ENCODE results near the gene RPL19. TPM values are rescaled to one million over a fixed set of nuclear protein-coding genes. Genes with fewer than 3 reads are reported as not detected.
A peak's percentile ranks its signal among the peaks of the same experiment; 100 is the strongest.

RPL19 gene
- total RNA-seq, 2 experiments from 2014 or later = 3,075 to 3,102 TPM

DNA sequence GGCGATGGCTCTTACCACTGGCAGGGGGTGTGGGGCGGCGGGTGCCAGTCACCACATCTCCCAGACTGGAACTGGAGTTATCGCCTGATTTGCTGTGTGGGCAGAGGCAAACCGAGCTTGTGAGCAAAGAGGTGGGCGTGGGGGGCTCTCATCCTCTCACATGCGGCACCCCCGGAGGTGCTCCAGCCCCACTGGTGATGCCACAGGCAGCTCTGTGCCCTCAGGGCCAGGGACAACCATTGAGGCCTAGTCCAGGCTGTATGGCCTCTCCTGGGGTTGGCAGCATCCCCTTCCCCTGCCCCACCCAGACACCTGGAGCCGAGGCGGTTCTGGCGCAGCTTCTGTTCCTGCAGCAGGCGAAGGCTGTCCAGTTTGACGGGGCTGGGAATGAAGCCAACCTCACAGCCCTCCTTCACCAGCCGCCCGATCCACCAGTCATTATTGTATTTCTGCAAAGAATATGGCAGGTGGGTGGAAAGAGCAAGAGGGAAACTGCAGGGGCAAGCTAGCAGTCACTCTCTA lies 13.5 kb upstream of the RPL19 start:
- Mint-ChIP-seq H3K4me3 (no peak overlapping the region), H3K36me3 (peaks cover 7% of the 10 kb centered on the region), H3K4me1 (no peaks in the 10 kb centered on the region), H3K27ac (no peak overlapping the region), H3K27me3 (no peaks in the 10 kb centered on the region), H3K9me3 (no peaks in the 10 kb centered on the region)
- DNase-seq = no peak

DNA sequence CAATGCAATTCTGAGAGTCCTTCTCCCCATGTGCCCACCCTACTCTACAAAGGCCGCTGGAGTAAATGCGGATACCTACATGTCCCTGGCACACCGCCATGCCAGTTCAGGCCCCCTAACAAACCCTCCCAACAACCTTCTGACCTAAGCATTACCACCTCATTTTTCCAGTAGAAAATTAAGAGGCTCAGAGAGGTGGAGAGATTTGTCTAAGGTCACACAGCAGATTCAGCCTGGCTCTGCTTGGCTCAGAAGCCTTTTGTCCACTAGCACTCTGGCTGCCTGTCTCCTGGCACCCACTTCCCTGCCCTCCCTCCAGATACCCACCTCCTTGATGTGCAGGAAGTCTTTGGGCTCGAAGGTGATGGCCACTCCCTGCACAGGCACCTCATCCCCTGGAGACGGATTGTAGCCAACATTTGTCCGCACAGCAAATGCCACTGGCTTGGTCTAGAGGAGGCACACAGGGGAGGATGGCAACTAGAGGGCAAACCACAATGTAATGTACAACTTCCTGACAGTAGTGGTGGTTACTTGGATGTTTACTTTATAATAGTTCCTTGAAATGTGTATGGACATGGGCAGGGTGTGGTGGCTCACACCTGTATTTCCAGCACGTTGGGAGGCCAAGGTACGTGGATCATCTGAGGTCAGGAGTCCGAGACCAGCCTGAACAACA lies 12.8 kb upstream of the RPL19 start:
- Mint-ChIP-seq H3K4me3 (no peak overlapping the region), H3K27me3 (no peaks in the 10 kb centered on the region), H3K9me3 (no peaks in the 10 kb centered on the region), H3K4me1 (no peaks in the 10 kb centered on the region), H3K36me3 (peaks cover 9% of the 10 kb centered on the region), H3K27ac (no peak overlapping the region)
- no peak for DNase-seq

DNA sequence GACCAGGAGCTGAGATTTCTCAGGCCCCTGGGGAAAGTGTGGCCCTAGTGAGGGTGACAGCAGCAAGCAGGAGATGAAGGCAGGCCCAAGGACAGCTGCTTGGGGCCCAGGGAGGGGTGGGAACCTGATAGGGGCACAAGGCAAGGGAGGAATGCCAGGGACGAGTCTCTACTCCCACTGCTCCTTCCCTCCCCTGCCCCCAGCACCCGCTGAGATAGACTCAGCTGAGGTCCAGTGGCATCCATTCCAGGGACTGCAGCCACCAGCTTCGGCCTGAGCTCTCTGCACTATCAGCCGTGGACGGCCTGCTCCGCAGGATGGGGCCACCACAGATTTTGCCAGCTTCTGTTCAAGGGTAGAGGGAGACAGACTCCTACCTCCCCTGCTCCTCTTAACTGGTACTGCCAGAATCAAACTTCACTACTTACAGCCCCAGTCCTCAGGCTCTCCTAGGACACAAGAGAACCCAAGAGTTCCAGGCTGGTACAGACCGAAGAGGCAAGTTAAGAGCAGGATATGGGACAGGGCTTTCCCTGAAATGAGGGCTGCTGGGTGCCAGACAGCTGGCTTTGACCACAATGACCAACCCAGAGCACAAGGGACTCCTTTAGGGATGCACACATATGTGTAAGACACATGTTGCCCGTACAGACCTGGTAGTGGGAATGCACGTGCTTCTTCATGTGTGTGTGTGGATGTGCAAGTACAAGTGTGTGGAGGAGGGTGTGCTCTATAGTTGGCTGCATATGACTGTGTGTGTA lies 8.2 kb upstream of the RPL19 start:
- DNase-seq = no peak
- Mint-ChIP-seq H3K36me3 (peaks cover 3% of the 10 kb centered on the region), H3K27ac (peak overlapping the region; percentile 7), H3K27me3 (no peaks in the 10 kb centered on the region), H3K4me1 (peaks cover 19% of the 10 kb centered on the region), H3K4me3 (no peak overlapping the region), H3K9me3 (no peaks in the 10 kb centered on the region)

DNA sequence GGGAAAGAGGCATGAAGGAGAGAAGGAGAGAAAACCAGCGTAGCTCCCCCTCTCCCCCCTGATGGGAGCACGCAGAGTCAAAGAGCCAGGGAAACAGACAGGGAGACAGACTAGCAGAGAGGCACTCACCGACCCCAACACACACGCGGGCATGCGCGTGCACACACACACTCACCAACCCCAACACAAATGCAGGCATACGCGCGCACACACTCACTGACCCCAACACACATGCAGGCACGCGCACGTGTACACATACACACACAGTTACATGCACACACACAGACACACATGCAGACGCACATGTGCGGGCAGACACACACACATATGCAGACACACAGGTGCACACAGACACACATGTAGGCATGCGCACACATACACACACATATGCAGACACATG lies 7.2 kb upstream of the RPL19 start:
- Mint-ChIP-seq H3K36me3 (peaks cover 3% of the 10 kb centered on the region), H3K27me3 (no peaks in the 10 kb centered on the region), H3K9me3 (no peaks in the 10 kb centered on the region), H3K4me1 (peaks cover 20% of the 10 kb centered on the region), H3K27ac (no peak overlapping the region), H3K4me3 (no peak overlapping the region)
- DNase-seq = no peak

DNA sequence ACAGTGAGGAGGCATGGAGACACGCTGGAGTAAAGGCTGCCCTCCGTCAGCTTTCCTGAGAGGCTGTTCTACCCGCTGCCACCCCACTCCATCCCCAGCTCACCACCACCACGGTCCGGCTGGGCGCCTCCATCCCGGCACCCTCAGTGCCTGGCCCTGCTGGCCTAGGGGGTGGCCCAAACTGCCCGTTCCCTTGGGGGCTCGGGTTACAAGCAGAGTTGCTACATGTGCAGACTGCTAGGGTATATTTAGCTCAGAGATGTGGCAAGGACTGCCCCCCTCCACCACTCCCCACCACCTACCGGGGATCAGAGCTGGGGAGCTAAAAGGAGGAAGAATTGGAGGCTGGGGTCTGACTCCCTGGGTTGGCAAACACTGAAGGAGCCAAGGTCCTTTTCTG lies 6.7 kb upstream of the RPL19 start:
- Mint-ChIP-seq H3K4me3 (no peak overlapping the region), H3K36me3 (peaks cover 3% of the 10 kb centered on the region), H3K9me3 (no peaks in the 10 kb centered on the region), H3K27ac (no peak overlapping the region), H3K4me1 (peaks cover 24% of the 10 kb centered on the region), H3K27me3 (no peaks in the 10 kb centered on the region)
- no peak for DNase-seq

DNA sequence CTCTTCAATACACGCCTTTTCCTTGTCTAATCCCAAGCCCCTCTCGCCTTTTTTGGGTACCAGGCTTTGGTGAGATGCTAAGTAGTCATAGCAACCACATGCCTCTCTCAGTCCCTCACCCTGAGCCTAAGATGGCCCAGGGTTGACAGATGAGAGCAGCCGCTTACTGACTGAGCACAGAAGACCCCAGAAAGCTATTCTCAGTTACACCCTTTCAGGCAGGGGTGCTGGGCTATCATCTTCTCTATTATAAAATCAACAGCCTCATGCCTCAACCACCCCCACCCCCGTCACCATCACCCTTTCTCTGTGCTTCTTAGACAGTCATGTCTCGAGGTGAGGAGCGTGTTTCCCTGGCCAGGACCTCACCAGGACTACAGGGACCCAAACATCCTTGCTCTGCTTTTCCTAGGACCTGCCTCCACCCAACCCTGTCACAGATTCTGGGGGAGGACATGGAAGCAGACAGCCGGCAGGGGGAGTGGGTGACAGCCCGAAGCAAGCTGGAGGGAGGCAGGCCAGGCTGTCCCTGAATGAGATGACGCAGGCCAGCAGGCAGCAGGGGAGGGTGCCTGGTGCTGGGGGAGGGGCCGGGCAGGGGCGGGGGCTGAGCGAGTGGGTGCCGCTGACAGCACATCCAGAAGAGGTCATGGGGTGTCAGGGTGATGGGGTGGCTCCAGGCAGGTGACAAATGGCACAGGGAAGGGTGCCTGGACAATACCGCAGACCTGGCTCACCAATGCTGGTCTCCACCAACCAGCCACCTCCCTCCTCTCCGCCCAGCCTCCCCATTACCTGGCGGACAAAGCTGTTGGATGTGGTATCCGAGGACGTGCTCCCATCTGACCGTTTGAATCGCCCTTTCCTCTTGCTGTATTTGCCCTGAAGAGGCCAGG lies 5.7 kb upstream of the RPL19 start:
- Mint-ChIP-seq H3K36me3 (peaks cover 3% of the 10 kb centered on the region), H3K27me3 (no peaks in the 10 kb centered on the region), H3K4me3 (no peak overlapping the region), H3K9me3 (no peaks in the 10 kb centered on the region), H3K4me1 (peaks cover 33% of the 10 kb centered on the region), H3K27ac (no peak overlapping the region)
- DNase-seq = no peak

DNA sequence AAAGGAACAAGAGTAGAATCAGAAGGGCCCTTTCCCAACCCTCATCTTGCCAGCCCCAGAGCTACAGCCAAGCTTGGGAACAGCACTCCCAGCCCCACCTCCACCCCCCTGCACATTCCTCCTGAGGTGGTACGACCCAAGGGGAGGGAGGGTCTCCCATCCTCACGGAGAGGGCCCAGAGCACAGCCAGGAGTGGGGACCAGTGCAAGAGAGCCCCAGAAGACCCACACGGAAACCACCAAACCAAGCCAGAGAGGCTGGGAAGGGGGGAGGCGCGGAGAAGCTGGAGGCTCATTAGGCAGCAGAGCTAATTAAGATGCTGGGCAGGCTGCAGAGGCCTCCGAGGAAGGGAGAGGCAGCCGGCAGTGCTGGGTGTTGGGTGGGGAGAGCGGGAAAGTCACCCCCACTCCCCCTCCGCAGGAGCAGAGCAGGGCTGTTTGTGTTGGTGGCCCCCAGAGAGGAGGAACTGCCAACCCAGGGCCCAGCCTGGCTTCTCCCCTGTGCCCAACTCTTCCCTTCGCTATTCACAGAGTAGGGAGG lies 5.0 kb upstream of the RPL19 start:
- H3K27ac Mint-ChIP-seq = no peak overlapping the region
- no peak for DNase-seq
- H3K4me3 Mint-ChIP-seq = no peak overlapping the region
- H3K36me3 Mint-ChIP-seq = peaks cover 5% of the 10 kb centered on the region
- no peaks in the 10 kb centered on the region for H3K9me3 Mint-ChIP-seq
- H3K27me3 Mint-ChIP-seq = peaks cover under 1% of the 10 kb centered on the region
- H3K4me1 Mint-ChIP-seq = peaks cover 33% of the 10 kb centered on the region

DNA sequence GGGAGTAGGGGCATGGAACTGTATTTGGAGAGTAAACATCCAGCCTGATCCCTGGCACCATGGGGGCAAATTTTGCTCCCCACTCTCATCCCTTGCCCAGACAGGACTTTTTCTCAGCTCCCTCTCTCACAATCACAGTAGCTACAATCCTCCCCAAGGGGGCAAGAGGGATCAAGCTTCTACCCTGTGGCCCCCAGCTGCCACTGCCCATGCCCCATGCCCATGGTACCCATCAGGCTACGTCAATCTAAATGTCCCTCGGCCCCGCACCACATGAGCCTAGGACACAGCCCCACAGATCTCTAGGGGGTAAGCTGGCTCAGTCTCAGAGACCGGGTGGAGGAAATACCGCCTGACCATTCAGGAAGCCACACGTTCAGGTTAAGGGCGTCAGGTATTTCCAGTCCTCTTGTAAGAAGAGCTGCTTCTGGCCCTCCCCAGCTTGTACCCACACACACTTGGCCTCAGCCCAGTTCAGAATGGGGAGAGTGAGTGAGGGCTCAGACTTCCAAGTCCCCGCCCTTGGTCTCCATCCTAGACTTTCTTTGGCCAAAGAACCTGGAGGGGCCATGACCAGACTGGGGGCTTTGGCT lies 4.4 kb upstream of the RPL19 start:
- no peak for DNase-seq
- Mint-ChIP-seq H3K27me3 (peaks cover 3% of the 10 kb centered on the region), H3K4me1 (peaks cover 35% of the 10 kb centered on the region), H3K9me3 (no peaks in the 10 kb centered on the region), H3K36me3 (peaks cover 11% of the 10 kb centered on the region), H3K27ac (no peak overlapping the region), H3K4me3 (peak overlapping the region; percentile 99)

DNA sequence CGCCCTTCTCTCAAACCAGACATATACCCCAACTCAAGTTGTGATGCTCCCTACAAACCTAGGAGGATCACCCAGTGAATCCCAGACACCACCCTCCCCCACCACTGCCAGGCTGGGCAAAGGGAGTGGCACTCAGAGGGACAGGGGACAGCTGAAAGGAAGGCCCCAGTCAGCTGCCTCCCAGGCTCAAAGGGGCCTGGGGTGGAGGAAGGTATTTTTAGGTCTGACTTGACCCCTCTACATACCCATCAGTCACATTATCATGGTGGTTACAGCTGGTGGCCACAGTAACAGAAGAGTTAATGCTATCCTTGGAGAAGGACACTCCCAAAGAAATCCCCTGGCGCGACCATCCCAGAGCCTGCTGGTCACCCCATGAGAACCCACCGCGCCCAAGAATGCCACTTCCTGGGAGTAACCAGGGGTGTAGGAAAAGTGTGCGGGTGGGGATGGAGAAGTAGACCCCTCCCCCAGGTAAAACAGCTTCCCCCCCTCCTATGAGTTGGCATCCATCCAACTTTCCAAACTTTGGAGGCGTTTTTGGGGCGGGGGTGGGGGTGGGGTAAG lies 3.8 kb upstream of the RPL19 start:
- DNase-seq = no peak
- Mint-ChIP-seq H3K27me3 (peaks cover 3% of the 10 kb centered on the region), H3K9me3 (no peaks in the 10 kb centered on the region), H3K27ac (peak overlapping the region; percentile 40), H3K4me3 (peak overlapping the region; percentile 99), H3K4me1 (peaks cover 38% of the 10 kb centered on the region), H3K36me3 (peaks cover 18% of the 10 kb centered on the region)

DNA sequence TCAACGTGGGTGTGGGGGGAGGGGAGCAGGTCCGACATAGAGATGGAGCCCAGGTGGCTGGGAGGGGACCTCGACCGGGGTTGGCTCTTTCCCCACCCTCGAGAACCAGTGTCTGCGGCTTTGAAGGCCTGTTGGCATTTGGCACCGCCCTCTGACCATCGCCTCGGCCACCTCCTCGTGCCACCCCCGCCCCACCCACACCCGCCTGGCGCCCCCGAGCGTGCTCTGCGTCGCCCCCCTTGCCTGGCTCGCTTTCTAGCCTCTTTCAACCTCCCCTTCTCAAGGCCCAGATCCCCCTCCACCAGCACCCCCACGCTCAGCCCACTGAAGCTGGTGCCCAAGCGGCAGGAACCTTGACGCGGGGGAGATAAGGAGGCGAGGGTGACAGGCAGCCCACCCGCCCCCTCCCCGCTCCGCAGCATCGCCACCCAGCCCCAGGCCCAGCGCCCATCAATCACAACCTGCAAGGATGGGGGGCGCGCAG lies 3.2 kb upstream of the RPL19 start:
- Mint-ChIP-seq H3K27me3 (peaks cover 3% of the 10 kb centered on the region), H3K36me3 (peaks cover 23% of the 10 kb centered on the region), H3K4me3 (peak overlapping the region; percentile 99), H3K9me3 (no peaks in the 10 kb centered on the region), H3K27ac (peak overlapping the region; percentile 68), H3K4me1 (peaks cover 42% of the 10 kb centered on the region)
- peak; percentile 15 for DNase-seq

DNA sequence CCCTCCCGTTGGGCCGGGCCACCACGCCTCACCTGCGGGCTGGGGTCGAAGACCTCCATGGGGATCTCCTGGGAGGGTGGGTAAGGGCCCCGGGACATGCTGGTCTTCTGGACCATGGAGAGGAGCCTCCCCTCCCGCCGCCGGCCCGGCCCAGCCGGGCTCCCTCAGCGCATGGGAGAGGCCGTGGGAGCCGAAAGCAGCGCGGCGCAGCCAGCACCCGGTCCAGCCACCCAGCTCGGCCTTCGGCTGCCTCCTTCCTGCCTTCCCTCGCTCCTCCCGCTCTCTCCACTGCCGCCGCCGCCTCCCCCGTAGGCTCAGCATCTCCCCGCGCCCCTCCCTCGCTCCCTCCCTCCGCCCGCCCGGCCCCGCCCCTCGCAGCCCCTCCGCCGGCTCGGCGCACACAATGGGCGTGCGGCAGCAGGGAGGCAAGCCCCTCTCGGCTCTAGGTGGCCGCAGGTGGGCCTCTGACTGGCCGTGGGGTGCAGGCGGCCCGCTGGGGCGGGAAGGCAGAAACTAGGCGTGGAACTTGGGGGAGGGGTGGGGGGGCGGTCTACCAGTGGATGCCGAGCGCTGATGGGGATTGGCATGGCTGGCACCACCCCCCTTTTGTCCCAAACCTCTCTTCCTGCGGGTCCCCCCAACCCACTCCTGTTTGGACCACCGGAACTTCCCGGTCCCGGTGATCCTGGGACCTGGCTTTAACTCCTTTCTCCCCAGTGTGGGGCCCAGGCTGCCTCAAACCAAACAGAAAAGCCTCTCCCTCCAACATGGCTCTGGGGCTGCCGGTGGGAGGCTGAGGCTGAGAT lies 2.5 kb upstream of the RPL19 start, which contains the start of gene CACNB1:
Gene CACNB1 (minus strand): TSS at position 290 of the 806 bp plus-strand sequence. CDS start 174 bp downstream, at position 116.
- H3K4me3 Mint-ChIP-seq = peak within 1 kb of the TSS; percentile 99
- H3K9me3 Mint-ChIP-seq = no peaks in the 10 kb centered on the region
- H3K4me1 Mint-ChIP-seq = peaks cover 49% of the 10 kb centered on the region
- peaks cover 27% of the 10 kb centered on the region for H3K36me3 Mint-ChIP-seq
- H3K27ac Mint-ChIP-seq = peak within 1 kb of the TSS; percentile 99
- peaks cover 3% of the 10 kb centered on the region for H3K27me3 Mint-ChIP-seq
- DNase-seq = peak; percentile 81

DNA sequence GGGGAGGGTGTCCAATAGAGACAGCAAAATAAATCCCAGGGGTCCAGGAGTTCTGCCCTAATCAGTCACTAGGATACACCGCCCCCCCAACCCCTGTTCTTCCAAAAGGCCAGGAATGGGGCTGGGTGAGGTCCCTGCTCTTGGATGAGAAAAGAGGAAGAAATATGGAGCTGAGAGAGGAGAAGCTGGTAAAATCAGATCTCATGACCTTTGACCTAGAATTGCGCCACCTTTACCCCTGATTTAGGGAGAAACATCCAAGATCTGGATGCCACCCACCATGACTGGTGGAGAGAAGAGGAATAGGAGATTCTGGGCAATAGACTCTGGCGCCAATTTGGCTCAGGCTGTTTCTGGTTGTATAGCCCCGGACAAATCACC lies 1.9 kb upstream of the RPL19 start:
- peaks cover 3% of the 10 kb centered on the region for H3K27me3 Mint-ChIP-seq
- no peaks in the 10 kb centered on the region for H3K9me3 Mint-ChIP-seq
- H3K4me1 Mint-ChIP-seq = peaks cover 53% of the 10 kb centered on the region
- peak overlapping the region; percentile 99 for H3K27ac Mint-ChIP-seq
- peak overlapping the region; percentile 99 for H3K4me3 Mint-ChIP-seq
- peaks cover 31% of the 10 kb centered on the region for H3K36me3 Mint-ChIP-seq
- no peak for DNase-seq

DNA sequence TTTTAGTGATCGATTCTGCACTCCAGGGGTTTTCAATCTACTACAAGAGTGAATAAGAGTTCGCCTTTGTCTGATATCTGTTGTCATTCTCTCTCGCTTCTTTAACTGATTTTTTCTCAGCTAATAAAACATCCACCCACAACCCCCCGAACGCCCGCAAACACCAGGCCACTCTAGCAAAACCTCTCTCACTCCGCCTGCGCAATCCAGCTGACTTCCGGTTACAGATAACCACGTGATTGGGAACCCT lies 338 bp upstream of the RPL19 start:
- peak; percentile 87 for DNase-seq
- H3K36me3 Mint-ChIP-seq = peaks cover 45% of the 10 kb centered on the region
- peaks cover 3% of the 10 kb centered on the region for H3K27me3 Mint-ChIP-seq
- peak overlapping the region; percentile 99 for H3K4me3 Mint-ChIP-seq
- H3K4me1 Mint-ChIP-seq = peaks cover 56% of the 10 kb centered on the region
- H3K27ac Mint-ChIP-seq = peak overlapping the region; percentile 99
- no peaks in the 10 kb centered on the region for H3K9me3 Mint-ChIP-seq

Data from activated naive CD8-positive, alpha-beta T cell treated with anti-CD3 and anti-CD28 coated beads for 36 hours (primary cell).